Inflammatory macrophage (primary cell): ENCODE results near the gene TIMP4.

Experiments
- DNase-seq, 2 donors: peaks; one replicate each; pipeline ENCODE4 v3.0.0-alpha.2; 2020 to 2022

Gene TIMP4

DNA sequence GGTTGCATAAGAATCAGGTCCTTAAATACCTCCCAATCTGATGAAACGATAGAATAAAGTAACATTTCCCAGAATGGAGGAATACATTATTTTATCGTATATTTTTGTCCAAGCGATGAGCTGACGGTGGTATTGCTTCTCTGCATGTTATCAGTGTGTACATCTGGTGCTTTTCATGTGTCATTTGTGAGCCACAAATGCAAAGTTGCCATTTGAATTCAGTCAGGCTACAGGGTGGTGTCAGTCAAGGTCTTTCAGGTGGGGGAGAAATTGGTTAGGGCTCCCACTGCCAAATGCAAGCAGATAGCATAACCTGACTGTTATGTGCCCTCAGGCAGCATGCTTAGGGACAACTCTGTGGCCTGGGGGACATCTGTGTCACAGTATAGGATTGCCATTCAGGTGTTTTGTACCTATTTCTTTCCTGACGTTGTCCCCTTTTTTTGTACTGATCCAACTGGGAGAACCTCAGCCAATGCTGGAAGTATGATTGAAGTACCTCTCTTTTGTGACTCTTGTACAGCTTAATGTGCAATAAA, 26.5 kb upstream of the TIMP4 start:
- no peak for DNase-seq

DNA sequence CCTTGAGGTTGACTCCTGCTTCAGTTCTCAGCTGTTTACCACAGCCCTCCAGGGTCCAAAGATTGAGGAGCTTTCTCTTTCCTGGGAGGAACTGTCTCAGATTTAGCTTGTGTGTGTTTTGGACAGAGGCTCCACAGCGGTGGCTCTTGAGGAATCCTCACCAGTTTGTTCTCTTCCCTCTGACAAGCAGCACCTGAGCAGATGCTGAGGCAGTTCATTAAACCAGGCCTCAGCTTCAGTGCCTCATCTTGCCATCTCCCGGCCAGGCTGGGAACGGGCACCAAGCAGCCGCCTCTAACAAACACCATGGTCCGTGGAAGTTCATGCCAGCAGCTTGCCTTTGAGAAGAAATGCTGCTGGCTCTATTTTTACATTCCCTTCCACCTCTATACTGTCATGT, 25.8 kb upstream of the TIMP4 start:
- no peak for DNase-seq

DNA sequence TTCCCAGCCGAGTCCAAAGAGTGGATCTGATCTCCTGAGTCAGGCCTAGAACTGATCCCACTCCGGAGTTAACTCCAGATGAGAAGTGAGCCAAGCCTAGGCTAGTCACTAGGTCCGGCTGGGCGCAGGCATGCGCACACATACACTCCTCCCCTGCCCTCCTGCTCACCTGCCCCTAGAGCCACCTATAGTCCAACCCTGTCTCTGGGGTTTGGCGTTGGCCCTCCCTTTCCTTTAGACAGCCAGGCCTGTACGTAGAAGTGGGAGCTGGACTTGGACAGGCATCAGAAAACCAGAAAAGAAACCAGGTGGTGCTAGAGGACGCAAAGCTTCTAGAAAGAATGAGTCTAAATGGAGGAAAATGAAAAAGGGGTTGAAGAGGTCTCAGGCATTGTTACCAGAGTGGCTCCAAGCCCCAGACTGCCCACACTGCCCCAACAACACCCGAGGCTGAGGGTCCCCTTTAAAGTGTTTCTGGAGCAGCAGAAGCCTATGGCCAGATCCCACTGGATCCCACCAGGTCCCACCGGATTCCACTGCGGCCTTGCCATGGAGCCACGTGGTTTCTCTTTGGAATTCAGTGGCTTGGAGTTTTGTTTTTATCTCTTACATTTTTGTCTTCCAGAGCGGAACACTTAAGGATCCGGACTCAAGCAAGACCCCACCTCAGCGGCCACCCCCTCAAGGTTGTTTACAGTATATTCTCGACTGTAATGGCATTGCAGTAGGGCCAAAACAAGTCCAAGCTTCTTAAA, 24.2 kb upstream of the TIMP4 start:
- no peak for DNase-seq

DNA sequence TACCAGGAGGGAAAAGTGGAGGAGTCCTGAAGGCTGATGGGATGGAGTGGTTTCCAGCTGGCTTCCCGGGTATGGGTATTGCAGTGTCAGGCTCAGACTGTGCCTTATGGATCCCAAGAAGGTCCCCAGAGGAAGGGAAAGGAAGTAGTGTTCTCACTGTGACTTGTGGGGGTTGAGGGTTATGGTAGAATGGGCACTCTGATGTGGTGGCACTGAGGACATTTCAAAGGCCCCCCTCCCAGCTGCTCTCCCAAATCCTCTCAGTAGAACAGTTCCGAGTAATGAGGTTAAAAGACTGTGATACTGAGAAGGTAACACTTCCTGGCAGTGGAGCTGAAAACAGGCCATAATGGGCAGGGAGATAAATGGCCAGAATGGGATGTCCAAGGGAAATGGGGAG, 23.1 kb upstream of the TIMP4 start:
- DNase-seq = no peak

DNA sequence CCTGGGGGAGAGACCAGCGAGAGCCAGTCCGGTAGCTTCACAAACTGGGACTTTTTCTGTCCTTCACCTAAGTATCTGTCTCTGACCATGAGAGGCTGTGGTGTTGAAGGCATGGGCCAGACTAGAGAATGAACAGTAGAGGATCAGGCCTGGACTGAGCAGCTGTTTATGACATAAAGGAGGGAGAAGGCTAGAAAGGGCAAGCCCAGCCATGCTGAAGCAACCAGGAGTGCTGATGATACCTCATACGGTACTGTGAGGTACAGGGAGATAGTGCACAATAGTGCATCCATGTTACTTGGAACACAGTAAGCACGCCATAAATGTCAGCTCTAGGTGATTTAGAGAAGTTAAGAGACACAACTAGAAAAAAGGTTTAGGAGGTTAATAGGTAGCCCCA, 22.6 kb upstream of the TIMP4 start:
- DNase-seq = no peak

DNA sequence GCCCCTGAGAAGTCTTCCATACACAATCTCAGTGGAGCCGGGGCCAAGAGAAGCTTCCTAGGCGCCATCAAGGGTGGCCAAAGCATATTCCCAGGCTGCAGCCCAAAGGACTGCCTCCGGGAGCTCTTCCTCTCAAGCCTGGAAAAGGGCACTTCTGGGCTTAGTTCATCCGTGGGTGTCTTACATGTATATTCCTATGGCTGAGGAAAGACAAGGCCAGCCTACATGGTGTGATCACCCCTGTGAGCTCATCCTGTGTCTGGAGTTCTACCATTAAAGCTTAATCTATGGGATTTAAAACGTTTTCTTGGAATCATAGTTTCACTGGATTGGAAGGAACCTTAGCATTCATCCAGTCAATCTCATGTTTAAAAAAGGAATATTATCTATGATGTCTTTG, 21.9 kb upstream of the TIMP4 start:
- peak; percentile 40 to 76 for DNase-seq

DNA sequence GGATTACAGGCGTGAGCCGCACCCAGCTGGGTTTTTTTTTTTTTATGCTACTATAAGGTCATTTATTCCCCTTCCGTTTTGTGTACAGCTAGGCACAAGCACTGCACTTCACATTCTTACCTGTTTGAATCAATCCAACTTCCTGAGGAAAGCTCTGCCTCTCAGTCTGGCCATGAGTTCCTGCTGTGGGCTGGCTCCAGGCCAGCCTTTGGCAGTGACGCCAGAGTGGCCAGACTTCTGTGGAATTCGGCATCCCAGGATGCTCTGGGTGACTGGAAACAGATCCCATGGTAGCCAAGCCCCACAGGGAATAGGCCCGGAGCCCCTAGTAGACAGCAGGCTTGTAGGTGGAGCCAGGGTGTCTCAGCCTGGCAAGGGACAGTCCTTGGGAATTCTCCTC, 21.5 kb upstream of the TIMP4 start:
- peak in 1 of 2 donors; percentile 24 for DNase-seq

DNA sequence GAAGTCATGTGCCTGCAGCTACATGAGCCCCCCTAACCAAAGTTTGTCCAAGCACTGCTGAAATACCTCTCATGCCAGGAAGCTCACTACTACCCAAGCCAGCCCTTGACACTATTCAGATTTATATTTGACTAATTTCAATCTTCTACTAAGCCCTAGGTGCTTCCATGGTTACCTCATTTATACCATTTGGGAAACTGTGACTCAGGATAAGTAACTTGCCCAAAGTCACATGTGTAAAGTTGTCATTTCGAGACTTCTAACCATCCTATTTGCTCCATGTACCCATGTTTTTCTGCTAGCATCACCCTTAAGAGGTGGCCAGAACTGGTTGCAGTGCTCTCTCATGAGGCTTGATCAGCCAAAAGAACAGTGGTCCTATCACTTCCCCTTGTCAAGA, 20.7 kb upstream of the TIMP4 start:
- no peak for DNase-seq

DNA sequence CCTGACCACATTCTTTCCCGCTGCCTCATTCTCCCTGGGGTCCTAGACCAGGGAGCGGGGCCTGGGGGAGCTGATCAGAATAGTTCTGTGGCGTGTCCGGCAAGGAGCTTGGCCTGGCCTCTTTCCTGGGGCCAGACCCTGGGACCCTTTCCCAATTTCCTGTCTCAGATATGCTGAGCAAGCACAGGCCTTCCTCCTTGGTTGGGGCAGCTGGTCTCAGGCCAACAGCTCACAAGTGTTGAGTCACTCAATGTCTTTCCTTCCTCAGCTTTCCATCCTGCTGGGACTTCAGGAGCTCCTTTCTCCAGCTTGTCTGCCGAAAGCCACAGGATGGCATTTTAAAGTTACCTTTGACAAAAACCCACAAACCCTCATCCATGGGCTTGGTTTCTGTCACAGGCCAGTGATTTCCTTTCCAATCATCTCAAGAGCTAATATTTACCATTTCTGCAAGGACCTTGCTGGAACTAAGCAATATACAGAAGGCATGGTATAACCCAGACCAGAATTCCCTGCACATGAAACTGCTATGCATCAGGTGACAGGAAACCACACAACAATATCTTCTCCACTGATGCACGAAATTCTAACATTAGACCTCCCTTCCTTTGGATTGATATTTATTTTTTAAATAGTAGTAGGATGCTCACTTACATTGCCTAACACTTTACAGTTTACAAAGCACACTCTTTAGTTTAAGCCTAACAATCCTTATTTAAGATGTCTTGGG, 19.5 kb upstream of the TIMP4 start:
- DNase-seq = peak; percentile 39 to 49

DNA sequence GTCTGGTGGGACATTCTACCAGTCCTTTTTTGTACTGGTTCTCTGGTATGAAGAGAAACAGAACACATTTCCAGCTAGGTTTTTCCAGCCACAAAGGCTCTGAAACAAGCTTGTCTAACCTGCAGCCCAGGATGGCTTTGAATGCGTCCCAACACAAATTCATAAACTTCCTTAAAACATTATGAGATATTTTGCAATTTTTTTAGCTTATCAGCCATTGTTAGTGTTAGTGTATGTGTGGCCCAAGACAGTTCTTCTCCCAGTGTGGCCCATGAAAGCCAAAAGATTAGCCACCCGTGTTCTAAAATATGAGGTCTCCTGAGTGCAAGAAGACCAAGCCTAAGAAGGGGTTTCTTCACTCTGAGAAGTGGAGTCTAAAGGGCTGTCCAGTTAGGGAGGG, 18.4 kb upstream of the TIMP4 start:
- peak in 1 of 2 donors; percentile 39 for DNase-seq

DNA sequence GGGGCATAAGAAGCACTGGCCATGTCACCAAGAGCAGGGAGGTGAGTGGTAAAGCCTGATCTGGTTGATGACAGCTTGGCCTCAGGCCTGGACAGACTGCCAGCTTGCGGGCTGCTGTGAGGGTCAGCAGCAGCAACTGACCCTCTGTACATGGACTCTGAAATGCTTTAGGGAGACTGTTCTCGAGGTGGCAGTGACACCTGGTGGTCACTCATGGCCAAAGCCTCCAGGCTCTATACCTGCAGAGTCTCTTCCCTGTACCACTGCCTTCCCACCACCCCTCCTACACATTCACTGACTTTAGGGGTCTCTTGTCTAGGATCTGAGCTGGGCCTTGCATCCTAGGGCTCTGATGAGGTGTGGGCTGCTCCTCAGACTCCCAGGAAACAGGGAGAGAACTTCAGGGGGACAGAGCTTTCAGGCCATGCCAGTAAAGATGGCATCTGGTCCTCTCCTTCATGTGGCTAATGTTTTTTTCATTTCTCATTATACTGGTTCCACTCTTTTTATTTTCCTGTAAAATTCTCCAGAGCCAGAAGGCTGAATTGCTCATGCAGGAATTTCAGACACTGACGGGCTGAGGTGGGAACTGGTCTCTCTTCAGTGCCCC, 17.2 kb upstream of the TIMP4 start:
- DNase-seq = peak; percentile 56 to 65

DNA sequence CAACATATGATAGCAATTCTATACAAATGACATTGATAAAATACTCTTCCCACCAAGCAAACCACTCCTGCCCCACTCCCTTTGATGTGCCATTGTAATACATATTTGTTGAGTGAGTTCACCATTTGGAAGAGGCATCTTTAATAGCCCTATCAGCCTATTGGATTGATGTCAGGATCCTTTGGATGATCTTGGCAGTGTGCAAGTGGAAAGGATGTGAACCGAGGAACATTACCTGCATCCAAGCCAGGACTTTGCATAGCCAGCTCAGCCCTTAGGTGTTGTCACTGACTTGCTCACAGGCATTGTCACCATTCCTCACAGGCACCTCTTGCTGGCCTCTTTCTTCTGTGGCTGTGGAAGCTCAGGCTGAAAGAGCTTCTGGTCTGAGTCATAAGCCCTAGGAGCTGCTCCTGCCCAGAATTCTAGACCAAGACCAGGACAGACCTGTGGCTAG, 16.5 kb upstream of the TIMP4 start:
- DNase-seq = no peak

DNA sequence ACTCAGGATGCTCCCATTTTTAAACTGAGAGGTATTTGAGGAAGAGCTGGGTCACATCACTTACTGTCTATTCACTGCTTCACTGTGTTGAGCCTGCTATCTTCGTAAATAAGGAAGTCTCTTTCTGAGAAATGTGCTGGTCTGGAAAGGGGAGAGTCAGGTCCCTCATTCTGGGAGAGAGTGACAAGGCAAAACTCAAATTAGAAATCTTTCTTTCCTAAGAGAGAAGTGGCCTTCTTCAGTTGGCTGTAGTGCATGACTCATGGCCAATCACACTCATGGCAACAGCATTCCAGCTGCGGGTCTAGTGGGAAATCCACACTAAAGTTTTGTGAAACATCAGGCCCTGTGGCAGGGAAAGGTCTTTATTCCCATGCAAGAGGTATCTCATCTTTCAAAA, 11.5 kb upstream of the TIMP4 start:
- DNase-seq = peak; percentile 74 to 88

DNA sequence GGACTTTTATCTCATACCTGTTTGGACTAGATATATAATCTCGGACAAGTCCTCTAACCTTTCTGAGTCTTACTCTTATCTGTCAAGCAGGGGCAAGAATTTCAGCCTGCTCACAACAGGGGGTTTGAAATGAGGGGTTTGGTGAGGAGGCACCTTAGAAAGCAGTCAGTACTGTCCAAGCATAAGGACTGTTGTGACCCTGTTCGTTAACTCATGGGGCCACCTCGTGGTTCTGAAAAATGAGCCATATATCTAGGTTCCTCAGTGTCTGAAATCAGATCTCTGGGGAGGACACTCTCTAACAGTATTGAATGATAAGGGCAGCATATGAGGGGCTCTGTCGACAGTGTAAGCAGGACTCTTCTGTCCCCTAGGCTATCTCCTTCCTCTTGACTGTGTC, 7.2 kb upstream of the TIMP4 start:
- no peak for DNase-seq

DNA sequence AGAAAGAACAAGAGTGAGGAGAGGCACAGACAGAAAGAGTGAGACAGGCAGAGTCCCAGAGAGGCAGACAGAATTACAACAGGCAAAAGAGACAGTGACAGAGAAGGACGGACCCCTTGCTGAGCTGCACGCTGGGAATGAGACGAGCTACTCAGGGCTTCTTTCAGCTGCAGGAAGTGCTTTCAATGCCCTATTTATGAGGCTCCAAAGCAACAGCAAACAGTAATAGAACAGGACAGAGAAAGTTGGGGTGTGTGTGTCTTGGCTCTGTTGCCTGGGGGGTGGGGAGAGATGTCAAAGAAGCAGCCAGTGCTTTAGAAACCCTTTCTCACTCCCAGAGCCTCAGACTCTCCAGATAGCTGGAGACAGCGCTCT, 502 bp upstream of the TIMP4 start:
- DNase-seq = no peak

DNA sequence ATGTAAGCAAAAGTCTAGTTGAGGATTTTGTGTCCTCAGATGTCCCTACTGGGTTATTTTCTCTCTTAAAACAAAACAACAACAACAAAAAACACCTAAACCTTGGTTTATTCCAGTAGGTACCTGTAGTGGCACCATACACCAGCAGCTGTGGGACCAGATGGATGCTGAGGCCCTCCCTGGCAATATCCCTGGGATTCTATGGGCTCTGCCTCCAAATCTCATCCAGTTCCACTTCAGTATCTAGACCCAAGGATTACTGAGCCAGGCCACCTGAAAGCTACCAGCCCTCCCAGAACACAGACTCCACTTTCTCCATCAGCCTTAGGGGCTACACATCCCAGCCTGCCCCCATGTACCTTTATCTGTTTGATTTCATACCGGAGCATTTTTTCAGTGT, 1.7 kb downstream of the TIMP4 start:
- no peak for DNase-seq

DNA sequence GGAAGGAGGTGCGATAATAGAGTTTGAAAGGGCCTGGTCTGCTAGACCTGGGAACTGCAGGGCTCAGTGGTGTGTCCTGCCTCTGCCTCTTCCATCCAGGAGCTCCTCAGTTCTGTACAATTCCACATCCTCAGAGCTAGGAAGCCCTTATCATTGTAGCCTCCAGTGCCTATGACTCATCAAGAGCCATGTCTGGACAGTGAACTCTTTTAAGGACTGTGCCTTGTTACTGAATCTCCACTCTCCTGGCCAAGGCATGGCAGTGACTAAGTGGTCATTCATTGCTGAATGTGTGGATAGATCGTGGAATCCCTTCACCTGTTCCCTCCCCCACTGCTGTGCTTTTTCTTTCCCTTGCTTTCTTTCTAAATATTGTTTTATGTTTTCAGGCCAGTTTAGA, 2.9 kb downstream of the TIMP4 start:
- DNase-seq = peak in 1 of 2 donors; percentile 21

DNA sequence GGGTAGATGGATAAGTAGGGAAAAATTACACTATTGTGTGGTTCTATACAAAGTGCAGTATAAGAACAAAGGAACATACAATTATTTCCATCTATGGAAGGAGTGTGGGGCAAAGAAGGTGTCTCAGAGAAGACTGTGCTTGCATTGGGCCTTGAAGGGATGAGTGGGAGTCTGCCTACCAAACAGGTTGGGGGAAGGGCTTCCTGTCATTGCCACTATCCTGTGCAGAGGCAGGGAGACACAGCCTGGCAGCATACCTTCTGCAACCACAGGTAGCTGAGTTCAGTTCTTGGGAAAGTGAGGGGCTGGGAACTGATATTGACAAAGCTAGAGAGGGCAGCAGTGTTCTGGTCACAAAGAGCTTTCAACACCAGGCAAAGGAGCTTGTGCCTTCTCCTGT, 3.4 kb downstream of the TIMP4 start:
- DNase-seq = no peak

DNA sequence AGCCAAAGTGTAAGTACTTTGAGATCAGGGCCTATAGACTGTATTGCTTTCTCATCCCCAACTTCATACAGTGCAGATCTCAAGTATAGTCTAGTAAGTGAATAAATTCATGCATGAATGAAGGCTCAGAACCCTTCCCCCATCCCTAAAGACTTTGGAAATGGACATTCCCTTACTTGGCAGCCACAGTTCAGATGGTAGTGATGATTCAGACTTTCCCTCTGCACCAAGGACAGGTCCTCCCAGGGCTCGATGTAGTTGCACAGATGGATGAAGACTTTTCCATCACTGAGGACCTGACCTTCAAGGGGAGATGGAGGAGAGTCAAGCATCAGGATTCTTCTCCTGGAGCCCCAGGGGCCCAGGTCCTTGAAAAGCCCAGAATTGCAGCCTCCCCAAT, 4.6 kb downstream of the TIMP4 start:
- no peak for DNase-seq

DNA sequence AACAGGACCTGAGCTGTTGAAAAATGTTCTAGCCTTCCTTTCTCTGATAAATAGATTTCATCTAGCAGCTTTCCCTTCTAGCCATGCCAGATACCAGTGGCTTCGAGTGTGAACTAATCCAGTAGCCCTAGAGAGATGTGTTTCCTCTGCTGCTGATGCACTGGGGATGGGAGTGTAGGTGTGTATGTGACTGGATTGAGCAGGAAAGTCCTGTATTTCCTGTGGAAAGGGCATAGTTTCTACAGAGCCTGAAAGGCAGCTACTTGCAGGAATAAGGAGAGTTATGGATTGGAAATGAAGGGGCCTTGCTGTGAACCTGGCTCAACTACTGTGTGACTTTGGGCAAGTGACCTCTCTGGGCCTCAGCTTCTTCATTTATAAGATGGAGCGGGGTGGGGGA, 8.6 kb downstream of the TIMP4 start:
- DNase-seq = no peak

DNA sequence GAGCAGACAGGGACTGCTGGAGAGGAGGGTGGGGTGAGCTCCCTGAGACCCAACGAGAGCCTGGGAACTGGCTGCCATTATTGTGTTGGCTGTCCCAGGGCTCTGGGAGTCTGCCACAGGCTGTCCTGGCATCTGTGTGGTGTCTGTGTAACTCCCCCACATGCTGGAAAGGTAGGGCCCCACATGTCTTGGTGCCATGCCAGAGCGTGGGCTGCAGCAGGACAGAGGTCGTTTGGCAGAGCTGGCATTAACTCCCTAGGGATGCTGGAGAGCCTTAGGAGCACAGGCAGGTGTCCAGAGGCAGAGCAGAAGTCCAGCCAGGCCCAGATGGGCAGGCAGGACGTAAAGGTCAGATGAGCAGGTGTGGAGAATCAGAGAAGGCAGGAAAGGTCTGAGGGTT, 9.7 kb downstream of the TIMP4 start:
- no peak for DNase-seq

DNA sequence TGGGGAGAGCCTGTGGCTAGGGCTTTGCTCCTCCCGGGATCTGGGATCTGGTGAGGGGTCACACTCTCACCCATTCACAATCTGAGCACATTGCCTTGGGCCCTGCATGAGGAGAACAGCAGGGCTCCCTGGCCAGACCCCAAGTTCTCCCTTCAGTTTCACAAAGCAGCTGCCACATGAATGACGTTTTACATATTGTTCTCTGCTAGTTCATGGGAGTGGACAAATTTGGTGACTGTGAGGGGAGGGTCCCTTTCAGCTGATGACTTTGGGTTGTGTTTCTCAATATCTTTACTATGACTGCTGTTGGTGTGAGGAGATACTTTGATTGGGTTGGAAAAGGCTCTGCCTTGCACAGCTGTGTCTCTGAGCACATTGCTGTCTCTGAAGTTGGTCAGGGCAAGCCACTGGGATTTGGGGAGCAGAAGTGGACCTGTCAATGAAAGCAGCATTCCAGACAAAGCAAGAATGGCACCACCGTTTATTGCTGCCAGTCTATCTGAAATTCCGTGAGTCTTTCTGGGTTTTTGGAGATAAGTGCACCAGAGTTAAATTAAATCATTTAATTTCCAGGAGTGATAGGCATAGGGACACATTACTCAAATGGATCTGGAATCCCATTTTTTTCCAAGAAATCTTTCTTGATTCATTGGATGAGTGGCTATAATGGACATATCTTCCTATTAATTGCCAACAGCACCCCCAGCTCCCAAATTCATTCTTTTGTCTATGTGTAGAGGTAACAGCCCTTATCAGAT, 10.3 kb downstream of the TIMP4 start:
- no peak for DNase-seq
